Activated gamma-delta T cell treated with anti-CD3 and anti-CD28 coated beads, Interleukin-2, amount 50 U/mL, for 16 hours (primary cell): ENCODE measurements around the gene LANCL3.

Experiments used
- DNase-seq: peaks from one replicate; pipeline ENCODE4 v3.0.0-alpha.2; 2020; ENCODE audit warnings: low read depth

The LANCL3 gene

DNA sequence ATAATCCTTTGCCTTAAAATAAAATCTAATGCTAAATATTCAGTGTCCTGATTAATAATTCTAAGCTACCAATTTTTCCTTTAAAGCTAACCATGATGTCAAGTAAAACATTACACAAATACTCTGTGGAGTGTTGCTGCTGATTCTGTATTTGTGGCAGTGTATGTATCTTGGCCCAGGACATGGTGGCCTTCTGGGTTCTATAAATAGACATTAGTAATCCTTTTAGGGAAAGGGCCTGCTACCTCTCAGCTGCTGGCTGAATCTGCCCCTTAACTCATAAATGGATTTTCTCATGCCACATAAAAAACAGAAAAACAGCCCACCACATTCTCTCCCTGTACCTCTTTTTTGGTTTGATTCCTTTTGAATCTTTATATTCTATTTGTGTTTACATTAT lies 113.0 kb downstream of the LANCL3 start:
- DNase-seq, result no peak

DNA sequence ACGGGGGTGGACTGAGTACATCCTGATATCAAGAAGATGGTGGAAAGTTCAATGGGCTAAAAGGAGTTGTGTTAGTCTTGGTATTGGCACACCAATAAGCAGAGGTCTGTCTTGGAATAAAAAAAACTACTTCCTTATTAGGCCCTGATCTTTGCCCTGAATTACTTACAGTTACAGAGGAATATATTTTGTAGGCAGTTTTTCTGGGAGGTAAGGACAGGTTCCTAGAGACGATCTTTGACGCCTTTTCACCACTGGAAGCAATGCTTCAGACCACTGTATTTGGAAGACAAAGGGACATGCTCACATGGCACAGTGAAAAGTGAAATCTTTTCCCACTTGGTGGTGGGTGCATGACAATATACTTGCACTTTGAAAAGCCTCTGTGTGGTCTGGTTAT lies 113.5 kb downstream of the LANCL3 start:
- no peak for DNase-seq

DNA sequence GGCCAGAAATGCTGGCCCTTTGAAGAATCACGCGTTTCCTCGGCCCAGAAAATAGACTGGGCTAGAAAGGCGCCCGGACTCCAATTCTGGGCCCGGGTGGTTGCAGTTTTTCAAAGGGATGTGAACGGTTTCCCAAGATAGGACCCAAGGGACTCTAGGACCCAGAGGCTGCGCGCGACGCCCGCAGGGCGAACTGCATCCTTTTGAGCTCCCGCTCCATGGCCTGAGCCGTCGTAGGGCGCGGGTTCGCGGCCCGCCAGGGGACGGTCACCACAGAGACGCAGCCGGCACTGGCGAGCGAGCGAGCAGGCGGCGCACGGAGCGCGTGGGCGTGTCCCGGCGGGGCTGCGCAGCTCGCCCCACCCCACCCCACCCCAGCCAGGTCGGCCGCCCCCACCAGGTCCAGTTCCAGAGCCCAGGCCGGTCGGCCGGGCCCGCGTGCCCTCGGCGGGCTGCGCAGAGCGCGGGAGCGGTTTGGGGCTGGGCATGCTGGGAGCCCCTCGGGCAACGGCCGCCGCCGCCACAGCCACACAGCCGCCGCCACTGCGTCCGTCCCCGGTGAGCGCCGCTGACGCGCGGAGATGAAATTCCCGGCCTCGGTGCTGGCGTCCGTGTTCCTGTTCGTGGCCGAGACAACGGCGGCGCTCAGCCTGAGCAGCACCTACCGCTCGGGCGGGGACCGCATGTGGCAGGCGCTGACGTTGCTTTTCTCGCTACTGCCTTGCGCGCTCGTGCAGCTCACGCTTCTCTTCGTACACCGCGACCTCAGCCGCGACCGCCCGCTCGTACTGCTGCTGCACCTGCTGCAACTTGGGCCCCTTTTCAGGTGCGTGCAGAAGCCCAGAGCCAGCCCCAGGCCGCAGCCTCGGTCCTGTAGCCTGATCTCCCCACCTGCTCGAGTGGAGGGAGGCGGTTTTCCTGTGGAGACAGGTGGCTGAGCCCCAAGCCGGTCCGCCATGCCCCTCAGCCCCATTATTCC lies 114.2 kb downstream of the LANCL3 start, which contains the start of gene XK:
Gene XK, plus strand, starts transcription at position 411 of the 979 bp plus-strand sequence. Its CDS starts 171 bp downstream, at position 582.
- peak; percentile 1 for DNase-seq

DNA sequence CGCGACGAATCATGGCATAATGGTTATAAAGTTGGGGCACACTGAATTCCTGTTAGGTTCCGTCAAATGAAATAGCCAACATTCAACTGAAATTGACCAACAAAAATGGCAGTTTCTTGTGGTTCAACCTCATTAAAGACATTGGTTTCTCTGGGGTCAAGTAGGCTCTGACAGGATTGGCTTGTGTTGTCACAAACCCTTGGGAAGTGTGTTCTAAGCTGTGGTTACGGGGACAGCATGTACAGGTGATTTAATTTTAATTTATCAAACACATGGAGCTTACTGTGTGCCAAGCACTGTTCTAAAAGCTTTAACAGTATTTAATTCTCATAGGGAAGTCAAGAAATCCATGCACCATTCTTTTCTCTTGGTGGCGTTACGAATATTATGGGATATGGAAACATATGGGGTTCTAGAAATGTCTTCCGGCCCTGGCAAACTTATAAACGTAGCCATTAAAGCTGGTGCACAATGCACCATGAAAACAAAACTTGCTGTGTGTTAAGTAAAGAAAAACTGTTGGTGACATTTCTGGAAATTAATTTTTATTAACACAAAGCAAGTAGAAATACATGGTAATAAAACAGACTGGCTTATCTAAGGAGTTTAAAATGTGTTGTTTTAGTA lies 115.0 kb downstream of the LANCL3 start:
- no peak for DNase-seq

DNA sequence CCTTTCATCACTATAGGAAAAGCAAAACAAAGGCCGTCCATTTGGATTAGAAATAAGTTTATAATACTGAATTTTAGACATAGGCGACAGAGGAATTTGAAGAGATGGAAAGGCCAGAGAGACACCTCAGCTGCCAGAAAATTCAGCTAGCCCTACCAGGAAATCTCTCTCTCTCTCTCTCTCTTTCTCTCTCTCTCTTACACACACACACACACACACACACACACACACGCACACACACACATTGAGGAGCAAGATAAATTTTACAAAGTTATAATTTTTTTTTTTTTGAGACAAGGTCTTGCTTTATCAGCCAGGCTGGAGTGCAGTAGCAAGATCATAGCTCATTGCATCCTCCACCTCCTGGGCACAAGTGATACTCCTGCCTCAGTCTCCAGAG lies 115.5 kb downstream of the LANCL3 start:
- no peak for DNase-seq

DNA sequence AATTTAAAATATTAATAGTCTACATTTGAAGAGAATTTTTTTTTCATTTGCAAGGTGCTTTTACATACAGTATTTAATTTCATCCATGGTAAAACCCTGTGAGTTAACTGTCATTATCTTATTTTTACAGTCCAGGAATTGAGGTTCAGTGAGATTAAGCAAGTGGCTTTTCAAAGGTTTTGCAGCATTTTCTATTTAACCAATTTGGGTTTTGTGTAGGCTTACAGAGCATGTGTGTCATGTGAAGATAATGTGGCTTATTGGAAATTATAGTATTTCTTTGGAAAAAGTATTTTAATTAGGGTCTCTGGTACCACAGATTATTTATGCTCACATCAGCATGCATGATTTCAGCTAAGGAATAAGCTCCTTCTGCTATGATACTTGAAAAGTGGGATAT lies 118.7 kb downstream of the LANCL3 start:
- no peak for DNase-seq

DNA sequence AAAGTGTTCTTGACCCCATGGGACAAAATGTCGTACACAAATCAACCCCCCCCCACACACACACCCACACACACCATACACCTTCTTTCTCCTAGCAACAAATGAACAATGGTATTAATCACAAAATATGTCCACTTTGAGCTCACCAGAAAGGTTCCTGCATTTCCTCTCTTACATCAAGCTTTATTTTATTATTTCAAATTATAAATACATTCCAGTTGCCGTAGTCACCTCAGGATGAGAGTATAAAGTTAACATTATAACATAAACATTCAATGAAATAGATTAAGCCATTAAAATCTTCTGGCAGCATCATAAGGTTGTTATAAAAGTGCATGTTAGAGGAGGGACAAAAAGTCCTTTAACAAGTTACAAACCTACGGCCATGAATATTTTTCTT lies 121.5 kb downstream of the LANCL3 start:
- no peak for DNase-seq

DNA sequence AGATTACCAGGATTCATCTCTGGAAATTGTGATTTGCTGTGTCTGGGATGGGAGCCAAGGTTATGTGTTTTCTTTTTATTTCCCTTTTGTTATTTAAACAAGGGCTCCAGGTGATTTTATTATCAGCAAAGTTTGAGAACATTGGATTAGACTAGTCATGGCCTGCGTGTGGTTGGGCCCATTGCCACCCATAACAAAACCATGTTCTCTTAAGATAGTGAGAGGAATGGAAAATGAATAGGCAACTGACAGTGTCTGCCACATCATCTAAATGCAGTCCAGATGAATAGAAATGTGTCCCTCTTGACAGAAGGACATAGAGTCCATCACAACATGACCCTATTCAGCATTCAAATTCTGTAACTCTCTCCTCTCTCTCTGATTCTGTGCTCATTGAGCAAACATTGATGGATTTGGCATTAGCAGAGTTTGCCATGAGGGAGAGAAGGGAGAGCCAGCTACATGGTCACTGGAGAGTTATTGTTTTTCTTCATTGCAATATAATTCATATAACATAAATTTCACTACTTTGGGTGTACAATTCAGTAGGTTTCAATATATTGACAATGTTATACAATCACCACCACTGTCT lies 125.8 kb downstream of the LANCL3 start:
- no peak for DNase-seq

DNA sequence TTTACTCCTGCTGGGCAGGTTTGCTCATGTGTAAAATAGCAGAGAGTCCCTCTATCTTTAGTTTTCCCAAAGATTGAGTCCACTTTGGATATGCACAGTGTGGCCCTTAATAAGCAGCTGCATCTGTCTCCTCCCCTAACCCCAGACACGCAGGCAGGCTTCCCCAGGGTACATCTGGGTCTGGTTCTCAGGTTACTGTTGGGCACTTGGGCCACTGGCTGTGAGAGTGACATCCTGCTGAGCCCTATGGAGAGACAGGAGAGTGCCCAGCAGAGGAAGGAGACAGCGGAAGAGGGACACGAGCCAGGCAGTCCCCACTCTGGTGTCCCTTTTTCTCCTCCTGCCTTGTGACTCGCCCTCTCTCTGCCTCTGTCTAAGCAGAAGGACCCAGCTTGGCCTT lies 130.1 kb downstream of the LANCL3 start:
- DNase-seq, result no peak

DNA sequence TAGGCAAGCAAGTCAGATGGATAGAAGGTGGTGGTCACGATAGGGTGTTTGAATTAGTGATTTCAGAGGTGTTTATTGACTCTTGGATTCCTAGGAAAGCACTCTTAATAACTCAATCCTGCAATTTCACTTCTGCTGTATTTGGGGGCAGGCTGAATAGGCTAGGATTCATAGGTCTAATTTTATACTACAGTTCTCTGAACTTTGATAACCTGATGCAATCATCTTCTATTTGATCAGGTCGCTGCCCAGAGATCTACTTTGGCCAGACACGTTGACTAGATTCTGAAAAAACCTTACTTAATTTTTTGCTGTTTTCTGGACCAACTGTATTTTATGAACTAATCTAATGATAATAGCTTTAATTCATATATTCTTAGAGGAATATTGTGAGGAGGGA lies 140.5 kb downstream of the LANCL3 start:
- no peak for DNase-seq

DNA sequence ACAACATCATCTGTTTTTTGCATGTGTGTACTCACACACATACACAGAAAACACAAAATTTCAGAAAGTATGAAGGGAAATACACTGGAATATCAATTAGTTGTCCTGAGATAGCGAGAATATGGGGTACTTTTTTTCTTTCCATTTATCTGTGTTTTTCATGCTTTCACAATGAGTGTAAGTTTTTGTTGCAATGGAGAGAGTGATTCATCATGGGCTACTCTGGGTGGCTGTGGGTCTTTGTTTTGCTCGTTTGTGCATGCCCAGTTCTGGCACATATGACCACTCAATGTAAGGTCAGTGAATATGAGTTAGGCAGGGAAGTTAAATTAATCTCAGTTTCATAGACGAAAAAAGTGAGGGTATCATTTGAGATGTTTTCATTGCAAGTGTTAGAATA lies 141.0 kb downstream of the LANCL3 start:
- DNase-seq, result no peak

DNA sequence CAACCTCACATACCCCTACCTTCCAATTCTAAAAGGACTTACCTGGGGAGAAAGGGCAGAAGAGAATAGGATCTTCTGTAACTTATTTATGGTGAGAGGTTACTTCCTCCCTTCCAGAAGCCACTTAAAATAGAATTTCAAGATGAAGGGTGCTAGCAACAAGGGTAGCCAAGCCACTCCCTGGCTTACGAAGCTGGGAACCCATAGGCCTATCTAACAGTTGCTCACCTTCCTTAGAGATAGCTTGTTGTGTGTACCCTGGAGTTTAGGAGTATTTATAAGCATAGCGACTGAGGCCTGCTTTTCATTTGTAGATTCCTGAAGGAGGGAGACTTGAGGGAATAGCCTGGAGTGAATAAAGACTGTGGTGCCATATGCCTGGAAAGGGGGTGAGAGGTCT lies 143.0 kb downstream of the LANCL3 start:
- DNase-seq, result no peak

DNA sequence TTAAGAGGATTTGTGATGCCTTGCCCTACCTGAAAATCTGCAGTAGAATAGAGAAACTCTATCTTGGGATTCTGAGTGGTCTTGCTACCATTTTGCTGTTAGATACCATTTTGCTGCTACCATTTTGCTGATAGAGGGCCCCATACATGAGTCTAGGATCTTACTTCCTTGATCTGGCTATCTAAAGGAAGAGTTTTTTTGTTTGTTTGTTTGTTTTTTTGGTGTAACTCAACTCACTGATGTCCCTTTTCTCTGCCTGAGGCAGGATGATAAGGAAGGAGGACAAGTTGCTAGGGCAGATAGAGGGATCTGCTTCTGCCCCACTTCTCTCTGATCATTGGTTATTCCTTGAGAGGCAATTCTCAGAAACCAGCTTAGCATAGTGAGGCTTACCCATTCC lies 145.1 kb downstream of the LANCL3 start:
- DNase-seq, result no peak

DNA sequence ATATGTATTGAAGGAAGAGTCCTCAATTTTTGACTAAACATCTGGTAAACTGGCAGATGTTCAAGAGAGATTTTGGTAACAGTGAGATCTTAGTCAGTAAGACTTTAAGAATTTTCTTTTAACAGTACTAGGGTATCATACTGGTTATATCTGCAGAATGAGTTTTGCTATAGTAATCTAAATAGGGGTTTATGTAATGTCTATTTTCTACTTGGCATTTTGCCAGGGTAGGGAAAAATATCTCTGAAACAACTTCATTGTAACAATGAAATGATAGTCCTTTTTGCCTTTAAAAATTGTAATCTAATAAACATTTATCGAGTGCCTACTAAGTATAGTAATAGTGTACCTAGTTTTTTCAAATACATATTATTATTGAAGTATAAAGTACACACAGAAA lies 146.2 kb downstream of the LANCL3 start:
- DNase-seq, result no peak

DNA sequence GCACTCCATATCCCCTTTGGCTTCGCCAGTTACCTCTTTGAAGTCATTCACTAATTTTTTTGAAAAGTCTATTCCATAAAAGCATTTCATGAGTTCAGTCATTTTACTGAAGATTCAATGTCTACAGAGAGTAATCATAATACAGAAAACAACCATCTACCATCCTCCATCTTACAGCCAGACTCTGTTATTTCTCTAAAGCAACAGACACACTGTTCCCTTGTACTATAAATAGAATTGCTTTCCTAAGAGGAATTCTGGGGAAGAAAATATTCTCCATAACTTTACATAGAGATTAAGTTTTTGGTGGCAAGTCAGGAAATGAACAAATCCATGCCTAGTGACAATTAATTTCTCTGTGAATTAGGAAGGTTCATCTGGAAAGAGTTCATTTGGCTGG lies 151.1 kb downstream of the LANCL3 start:
- DNase-seq, result no peak

DNA sequence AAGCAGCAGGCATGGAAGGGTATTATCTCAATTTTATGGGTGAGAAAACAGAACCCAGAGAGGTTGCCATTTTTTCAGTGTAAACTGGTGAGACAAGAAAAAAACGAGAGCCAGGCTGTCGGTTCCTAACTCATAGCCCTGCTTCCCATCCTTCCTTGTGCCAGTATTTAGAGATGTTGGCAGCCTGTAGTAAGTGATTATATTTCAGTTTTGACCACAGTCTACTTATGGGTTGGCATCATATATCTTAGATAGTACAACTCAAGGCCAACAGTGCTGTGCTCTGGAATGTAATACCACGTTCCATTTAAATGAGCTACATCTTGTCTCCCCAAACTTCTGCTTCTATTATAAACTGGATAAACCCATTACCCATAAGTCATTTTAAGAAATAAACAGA lies 154.9 kb downstream of the LANCL3 start:
- no peak for DNase-seq
